HEK293 (cell line): ENCODE data around the gene ENKD1.

ENCODE experiments used
- CTCF ChIA-PET: fragments of 350-600 bp; formaldehyde crosslinking; extraction: SDS; loops from one replicate; lab custom pipeline; 2021; ENCODE audit warnings: antibody characterized with exemption; lab: Yijun Ruan, JAX
- POLR2A ChIA-PET: fragments of 300-600 bp; formaldehyde crosslinking; extraction: SDS; loops from one replicate; lab custom pipeline; 2020; ENCODE audit warnings: antibody characterized with exemption, inconsistent platforms; lab: Yijun Ruan, JAX
- H3K27ac ChIP-seq: fragments of 200-500 bp; sonication (Bioruptor generic); 2 replicates; pipeline ENCODE4 v1.5.1; 2014; ENCODE audit warnings: low read depth, low read length, control low read depth, inconsistent platforms; ENCODE audit errors: extremely low read depth
- H3K36me3 ChIP-seq, 2 experiments: fragments of 200-500 bp in 1 of 2; sonication (Bioruptor generic) in 1 of 2; 1 replicate in 1 of 2; 2 replicates in 1 of 2; pipeline ENCODE4 v1.5.1; 2014 to 2017; ENCODE audit warnings: inconsistent platforms in 2 of 2, low read length in 2 of 2; ENCODE audit not compliant: control insufficient read depth in 2 of 2, insufficient read depth in 1 of 2
- H3K4me1 ChIP-seq: fragments of 200-500 bp; sonication (Bioruptor generic); 2 replicates; pipeline ENCODE4 v1.5.1; 2014; ENCODE audit warnings: mild to moderate bottlenecking, low read length, inconsistent platforms; ENCODE audit not compliant: control insufficient read depth, insufficient read depth
- H3K4me3 ChIP-seq: 2 replicates; pipeline ENCODE4 v1.5.1; 2011; ENCODE audit warnings: low read depth, mild to moderate bottlenecking, control low read depth, low read length, moderate library complexity
- H3K9me3 ChIP-seq: fragments of 200-500 bp; sonication (Bioruptor generic); 2 replicates; pipeline ENCODE4 v1.5.1; 2014; ENCODE audit warnings: low read depth, low read length, inconsistent platforms; ENCODE audit not compliant: control insufficient read depth, insufficient read depth
- EGR2 ChIP-seq: fragments of 450-650 bp; formaldehyde crosslinking; IDR thresholded peaks from 2 replicates; pipeline ENCODE4 v1.5.1; 2016; ENCODE audit warnings: low read depth, missing biosample characterization, missing genetic modification characterization
- HIC1 ChIP-seq: fragments of 450-650 bp; formaldehyde crosslinking; IDR thresholded peaks from 2 replicates; pipeline ENCODE4 v1.5.1; 2016; ENCODE audit warnings: missing biosample characterization, missing genetic modification characterization
- OSR2 ChIP-seq: fragments of 450-650 bp; formaldehyde crosslinking; IDR thresholded peaks from 2 replicates; pipeline ENCODE4 v1.5.1; 2016; ENCODE audit warnings: missing biosample characterization, missing genetic modification characterization
- PRDM10 ChIP-seq: fragments of 450-650 bp; formaldehyde crosslinking; IDR thresholded peaks from 2 replicates; pipeline ENCODE4 v1.5.1; 2016; ENCODE audit warnings: missing biosample characterization, missing genetic modification characterization
- PRDM2 ChIP-seq: fragments of 450-650 bp; formaldehyde crosslinking; IDR thresholded peaks from 2 replicates; pipeline ENCODE4 v1.5.1; 2016; ENCODE audit warnings: missing biosample characterization, missing genetic modification characterization, borderline replicate concordance
- REST ChIP-seq: fragments of 450-650 bp; formaldehyde crosslinking; IDR thresholded peaks from 2 replicates; pipeline ENCODE4 v1.5.1; 2016; ENCODE audit warnings: missing biosample characterization, missing genetic modification characterization
- ZBTB7A ChIP-seq: fragments of 450-650 bp; formaldehyde crosslinking; IDR thresholded peaks from 2 replicates; pipeline ENCODE4 v1.5.1; 2016; ENCODE audit warnings: low read depth, missing biosample characterization, missing genetic modification characterization
- ZEB2 ChIP-seq: fragments of 450-650 bp; formaldehyde crosslinking; IDR thresholded peaks from 2 replicates; pipeline ENCODE4 v1.5.1; 2016; ENCODE audit warnings: missing biosample characterization, missing genetic modification characterization
- ZIC2 ChIP-seq: fragments of 450-650 bp; formaldehyde crosslinking; IDR thresholded peaks from 2 replicates; pipeline ENCODE4 v1.5.1; 2016; ENCODE audit warnings: missing biosample characterization, missing genetic modification characterization
- ZNF184 ChIP-seq: fragments of 450-650 bp; IDR thresholded peaks from 2 replicates; pipeline ENCODE4 v1.5.1; 2018; ENCODE audit warnings: missing biosample characterization, mild to moderate bottlenecking, missing genetic modification characterization
- ZNF24 ChIP-seq: fragments of 450-650 bp; formaldehyde crosslinking; IDR thresholded peaks from 2 replicates; pipeline ENCODE4 v1.5.1; 2016; ENCODE audit warnings: missing biosample characterization, missing genetic modification characterization
- ZNF350 ChIP-seq: fragments of 450-650 bp; formaldehyde crosslinking; IDR thresholded peaks from 2 replicates; pipeline ENCODE4 v1.5.0; 2017; ENCODE audit warnings: missing biosample characterization, mild to moderate bottlenecking, missing genetic modification characterization
- ZNF596 ChIP-seq: fragments of 450-650 bp; IDR thresholded peaks from 2 replicates; pipeline ENCODE4 v1.5.0; 2018; ENCODE audit warnings: missing biosample characterization, mild to moderate bottlenecking, missing genetic modification characterization, moderate library complexity
- ZNF610 ChIP-seq: fragments of 450-650 bp; formaldehyde crosslinking; IDR thresholded peaks from 2 replicates; pipeline ENCODE4 v1.5.1; 2016; ENCODE audit warnings: missing biosample characterization, missing genetic modification characterization, borderline replicate concordance
- ZNF776 ChIP-seq: fragments of 450-650 bp; formaldehyde crosslinking; IDR thresholded peaks from 2 replicates; pipeline ENCODE4 v1.5.0; 2017; ENCODE audit warnings: missing biosample characterization, missing genetic modification characterization, borderline replicate concordance
- ZNF791 ChIP-seq: fragments of 450-650 bp; formaldehyde crosslinking; IDR thresholded peaks from 2 replicates; pipeline ENCODE4 v1.5.1; 2016; ENCODE audit warnings: missing biosample characterization, missing genetic modification characterization

Gene ENKD1

GRCh38 chr16:67653789-67654402 is 12.7 kb downstream of the ENKD1 start (continued):
- peak; percentile 87 for TF ChIP-seq REST (tag by site-specific recombination)
- TF ChIP-seq ZBTB7A (tag by site-specific recombination) = no peak
- TF ChIP-seq OSR2 (tag by site-specific recombination) = 0 out of 2 replicates have a peak, but pooled peaks have one; percentile 34
- peak; percentile 23; the same call in 1 of the 2 replicates for TF ChIP-seq ZIC2 (tag by site-specific recombination)
- TF ChIP-seq, all 188 proteins: peak for 5

- ChIA-PET POLR2A (no interaction called here), CTCF (interaction anchor here (1.2 kb wide), 1 partner anchor 10 kb away, joined by 4 read pairs; no protein-coding TSS in a partner anchor)
- H3K9me3 ChIP-seq = no peaks in the 10 kb centered on the region
- H3K36me3 ChIP-seq = peaks cover 0 to 36% of the 10 kb centered on the region in 2 experiments; a peak in 1 of 3 replicates
- peak overlapping the region; percentile 42 for H3K4me3 ChIP-seq
- H3K27ac ChIP-seq = no peak overlapping the region; the same call in 1 of the 2 replicates
- peaks cover 4% of the 10 kb centered on the region; the same call in 1 of the 2 replicates for H3K4me1 ChIP-seq
- TF ChIP-seq ZNF776 (tag by site-specific recombination) (0 out of 2 replicates have a peak, but pooled peaks have one; percentile 13), ZEB2 (peak; percentile 40; the same call in 1 of the 2 replicates), EGR2 (peak; percentile 65), ZIC2 (tag by site-specific recombination) (peak; percentile 57), ZNF791 (no peak), ZNF596 (tag by site-specific recombination) (no peak), ZNF24 (tag by site-specific recombination) (no peak), ZNF350 (tag by site-specific recombination) (no peak), ZNF610 (peak; percentile 47; the same call in 1 of the 2 replicates), PRDM10 (tag by site-specific recombination) (peak; percentile 53), ZNF184 (tag by site-specific recombination) (no peak), HIC1 (peak; percentile 79), PRDM2 (tag by site-specific recombination) (0 out of 2 replicates have a peak, but pooled peaks have one; percentile 41)
These were observed 13.3 kb downstream of the ENKD1 start for GRCh38 chr16:67653128-67653788.
